Activated naive CD4-positive, alpha-beta T cell treated with anti-CD3 and anti-CD28 coated beads, Interleukin-2, amount 50 U/mL, for 72 hours (primary cell): Measurements from ENCODE around the gene WFDC9. TPM values are rescaled to one million over a fixed set of nuclear protein-coding genes. Genes with fewer than 3 reads are reported as not detected.
"Not testable (repeated sequence)": the region's sequence is repeated elsewhere in the genome, so short reads cannot be mapped to it uniquely, and the experiment has no call there.

Experiments used
- ATAC-seq, 2 donors: fragments of 150-1000 bp; cut with Tn5 transposase; 2 replicates each; pipeline ENCODE4 v1.10.0; 2021; ENCODE audit warnings: mild to moderate bottlenecking in 2 of 2, moderate library complexity in 2 of 2
- DNase-seq, 2 donors: peaks; one replicate each; pipeline ENCODE4 v3.0.0; 2021 to 2022; ENCODE audit warnings: low spot score in 2 of 2
- H3K27ac Mint-ChIP-seq, 2 donors: one replicate each; pipeline ENCODE4 v1.8.0; 2022; ENCODE audit warnings: mild to moderate bottlenecking in 2 of 2, mixed read lengths in 2 of 2
- H3K36me3 Mint-ChIP-seq, 2 donors: one replicate each; pipeline ENCODE4 v1.8.0; 2022; ENCODE audit warnings: mixed read lengths in 2 of 2
- H3K9me3 Mint-ChIP-seq, 2 donors: one replicate each; pipeline ENCODE4 v1.8.0; 2022; ENCODE audit warnings: mixed read lengths in 2 of 2
- total RNA-seq, 2 donors: library from RNA; stranded (reverse); gene quantifications; one replicate each; pipeline ENCODE4 v1.2.3, GENCODE V29; 2022

The WFDC9 gene
- total RNA-seq, 2 donors from 2014 or later = not detected

DNA sequence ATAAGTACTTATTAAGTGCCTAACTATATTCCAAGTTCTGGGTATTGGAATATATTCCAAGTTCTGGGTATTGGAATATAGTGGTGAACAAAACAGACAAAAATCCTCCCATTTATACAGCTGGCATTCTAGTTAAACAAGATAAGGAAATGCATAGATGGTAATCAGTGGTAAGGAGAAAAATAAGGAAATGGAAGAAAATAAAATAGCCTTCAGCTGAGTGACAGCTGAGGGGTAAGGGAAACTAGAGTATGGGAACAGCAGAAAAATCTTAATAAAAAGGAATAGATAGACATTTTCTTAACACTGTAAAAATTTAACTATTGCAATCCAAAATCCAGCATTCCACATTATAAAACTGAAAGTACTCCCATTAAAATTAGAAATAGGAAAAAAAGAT is 18.8 kb downstream of the WFDC9 start:
- H3K27ac Mint-ChIP-seq = no peak overlapping the region
- ATAC-seq (no peak), DNase-seq (no peak)
- peaks cover 3 to 11% of the 10 kb centered on the region in 2 donors for H3K9me3 Mint-ChIP-seq
- peaks cover 4 to 11% of the 10 kb centered on the region in 2 donors for H3K36me3 Mint-ChIP-seq

- H3K27ac Mint-ChIP-seq = no peak overlapping the region
- peaks cover 9 to 14% of the 10 kb centered on the region in 2 donors for H3K9me3 Mint-ChIP-seq
- H3K36me3 Mint-ChIP-seq = peaks cover 7 to 19% of the 10 kb centered on the region in 2 donors
- ATAC-seq (peak; percentile 94 to 98), DNase-seq (peak in 1 of 2 donors; percentile 42)
Measured at GRCh38 chr20:45611054-45611453, 20.0 kb downstream of the WFDC9 start.

- ATAC-seq = no peak
- peaks cover 15 to 22% of the 10 kb centered on the region in 2 donors for H3K9me3 Mint-ChIP-seq
- no peak for DNase-seq
- no peak overlapping the region for H3K27ac Mint-ChIP-seq
- H3K36me3 Mint-ChIP-seq = peaks cover 7 to 28% of the 10 kb centered on the region in 2 donors
Measured at GRCh38 chr20:45607810-45608209, 23.3 kb downstream of the WFDC9 start.

DNA sequence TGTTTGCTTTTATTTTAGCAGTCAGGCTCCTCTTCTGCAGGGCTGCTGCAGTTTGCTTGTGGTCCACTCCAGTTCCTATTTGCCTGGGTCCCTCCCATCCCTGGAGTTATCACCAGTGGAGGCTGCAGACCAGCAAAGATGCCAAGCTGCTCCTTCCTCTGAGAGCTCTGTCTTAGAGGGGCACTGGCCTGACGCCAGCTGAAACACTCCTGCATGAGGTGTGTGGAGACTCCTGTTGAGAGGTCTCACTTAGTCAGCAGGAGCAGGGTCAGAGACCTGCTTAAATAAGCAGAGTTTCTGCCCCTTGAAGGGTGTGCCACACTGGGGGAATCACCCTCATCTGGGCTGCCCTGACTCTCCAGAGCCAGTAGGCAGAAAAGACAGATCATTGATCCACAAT is 35.8 kb downstream of the WFDC9 start:
- ATAC-seq (no peak), DNase-seq (no peak)
- Mint-ChIP-seq H3K9me3 (no peaks in the 10 kb centered on the region), H3K36me3 (no peaks in the 10 kb centered on the region), H3K27ac (peak overlapping the region in 1 of 2 donors; percentile 1)

DNA sequence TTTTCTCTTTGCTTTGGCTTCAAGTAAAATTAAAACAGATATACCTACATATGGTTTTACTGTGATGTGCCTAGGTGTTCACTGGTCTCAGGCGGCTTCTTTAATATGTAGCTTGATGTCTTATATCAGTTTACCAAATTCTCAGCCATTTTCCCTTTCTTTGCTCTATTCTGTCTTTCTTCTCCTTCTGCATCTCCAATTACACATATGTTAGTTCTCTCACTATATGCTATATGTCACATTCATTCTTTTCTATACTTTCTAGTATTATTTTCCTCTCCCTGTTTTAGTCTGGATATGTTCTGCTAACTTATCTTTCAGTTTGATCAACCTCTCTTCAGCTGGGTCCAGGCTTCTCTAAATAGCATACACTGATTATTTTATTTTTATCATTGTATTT is 37.6 kb downstream of the WFDC9 start:
- no peak for DNase-seq
- no peak for ATAC-seq
- Mint-ChIP-seq H3K27ac (no peak overlapping the region), H3K9me3 (no peaks in the 10 kb centered on the region), H3K36me3 (no peaks in the 10 kb centered on the region)

DNA sequence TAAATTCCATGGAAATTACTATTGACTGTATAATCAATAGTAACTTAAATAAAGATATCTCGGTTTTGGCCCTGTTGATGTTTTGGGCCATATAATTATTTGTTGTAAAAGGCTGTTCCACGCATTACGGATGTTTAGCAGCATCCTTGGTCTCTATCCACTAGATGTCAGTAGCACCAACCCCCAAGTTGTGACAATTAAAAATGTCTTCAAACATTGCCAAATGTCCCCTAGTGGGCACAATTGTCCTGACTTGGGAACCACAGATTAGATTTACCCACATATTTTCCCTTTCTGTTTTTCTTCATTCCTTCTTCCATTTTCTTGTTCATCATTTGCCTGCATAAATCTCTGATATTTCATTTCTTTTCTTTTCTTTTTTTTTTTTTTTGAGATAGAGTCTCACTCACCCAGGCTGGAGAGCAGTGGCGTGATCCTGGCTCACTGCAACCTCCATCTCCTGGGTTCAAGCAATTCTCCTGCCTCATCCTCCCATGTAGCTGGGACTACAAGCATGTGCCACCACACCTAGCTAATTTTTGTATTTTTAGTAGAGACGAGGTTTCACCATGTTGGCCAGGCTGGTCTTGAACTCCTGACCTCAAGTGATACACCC is 38.4 kb downstream of the WFDC9 start:
- H3K9me3 Mint-ChIP-seq = no peaks in the 10 kb centered on the region
- no peak overlapping the region for H3K27ac Mint-ChIP-seq
- ATAC-seq = peak; percentile 44 to 74
- H3K36me3 Mint-ChIP-seq = no peaks in the 10 kb centered on the region
- peak in 1 of 2 donors; percentile 31 for DNase-seq

DNA sequence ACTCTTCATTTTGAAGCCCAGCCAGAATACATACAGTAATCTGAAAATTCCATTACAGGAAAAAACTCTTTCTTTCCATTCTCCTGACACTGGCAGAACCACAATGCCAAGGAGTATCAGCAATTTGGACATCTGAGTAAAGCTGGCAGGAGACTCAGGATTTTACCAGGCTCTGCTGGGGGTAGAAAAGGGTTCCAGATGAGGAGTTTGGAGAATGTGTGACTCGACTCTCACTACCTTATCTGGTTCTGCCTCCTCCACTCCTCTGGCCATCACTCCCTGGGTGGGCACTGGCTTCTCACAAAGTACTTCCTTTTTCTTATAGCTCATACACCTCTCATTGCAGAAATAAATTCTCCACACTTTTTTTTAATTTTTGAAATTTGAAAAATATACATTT is 41.4 kb downstream of the WFDC9 start:
- no peaks in the 10 kb centered on the region for H3K9me3 Mint-ChIP-seq
- DNase-seq (no peak), ATAC-seq (no peak)
- no peaks in the 10 kb centered on the region for H3K36me3 Mint-ChIP-seq
- H3K27ac Mint-ChIP-seq = no peak overlapping the region

DNA sequence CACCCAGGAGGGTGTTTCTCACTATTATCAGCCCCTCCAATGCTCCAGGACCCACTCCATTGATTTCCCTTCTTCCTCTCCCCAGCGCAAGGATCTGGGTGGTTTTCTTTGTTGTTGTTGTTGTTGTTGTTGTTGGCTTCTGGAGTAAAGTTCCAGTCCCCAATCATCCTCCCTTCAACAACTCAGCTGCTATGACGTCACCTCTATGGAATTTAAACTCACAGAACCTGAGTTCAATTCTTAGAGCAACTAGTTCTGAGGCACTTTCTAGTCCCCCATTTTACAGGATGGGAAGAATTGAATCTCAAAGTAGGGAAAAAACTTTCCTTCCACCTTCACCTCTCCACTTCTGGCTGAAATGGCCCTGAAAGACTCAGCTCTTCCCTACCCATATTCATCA is 42.3 kb downstream of the WFDC9 start:
- no peak for DNase-seq
- no peak for ATAC-seq
- no peak overlapping the region for H3K27ac Mint-ChIP-seq
- H3K9me3 Mint-ChIP-seq = no peaks in the 10 kb centered on the region
- no peaks in the 10 kb centered on the region for H3K36me3 Mint-ChIP-seq

- not testable (repeated sequence) for ATAC-seq, H3K9me3 Mint-ChIP-seq, H3K36me3 Mint-ChIP-seq, H3K27ac Mint-ChIP-seq, DNase-seq
Measured at GRCh38 chr20:45585986-45586385, 45.1 kb downstream of the WFDC9 start.

GRCh38 chr20:45584294-45584693 is 46.8 kb downstream of the WFDC9 start:
- ATAC-seq, DNase-seq, H3K27ac Mint-ChIP-seq, H3K36me3 Mint-ChIP-seq, H3K9me3 Mint-ChIP-seq: not testable (repeated sequence)

GRCh38 chr20:45583502-45583901 is 47.6 kb downstream of the WFDC9 start:
- H3K36me3 Mint-ChIP-seq = no peaks in the 10 kb centered on the region
- ATAC-seq (no peak), DNase-seq (no peak)
- no peak overlapping the region for H3K27ac Mint-ChIP-seq
- no peaks in the 10 kb centered on the region for H3K9me3 Mint-ChIP-seq

DNA sequence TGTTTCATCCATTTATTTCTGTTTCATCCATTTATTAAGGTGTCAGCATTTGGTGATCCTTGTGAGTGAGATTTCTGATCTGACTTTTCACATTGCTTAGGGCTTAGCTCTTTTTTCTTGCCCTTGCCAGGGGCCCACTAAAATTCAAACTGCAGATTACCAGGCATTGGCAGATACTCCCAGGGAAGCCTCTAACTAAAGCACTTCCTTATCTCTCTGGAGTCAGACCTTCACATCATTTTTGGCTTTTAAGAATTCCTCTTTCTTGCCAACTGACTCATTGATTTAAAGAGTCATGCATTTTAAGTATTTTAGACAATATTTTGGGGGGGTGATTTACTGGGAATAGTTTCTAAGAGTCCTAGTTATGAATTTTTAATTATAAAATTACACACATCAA is 49.4 kb downstream of the WFDC9 start:
- no peak overlapping the region for H3K27ac Mint-ChIP-seq
- DNase-seq = no peak
- H3K9me3 Mint-ChIP-seq = no peaks in the 10 kb centered on the region
- ATAC-seq = no peak
- no peaks in the 10 kb centered on the region for H3K36me3 Mint-ChIP-seq

- ATAC-seq = no peak
- Mint-ChIP-seq H3K27ac (no peak within 1 kb of the TSS), H3K9me3 (no peaks in the 10 kb centered on the region), H3K36me3 (no peaks in the 10 kb centered on the region)
- no peak for DNase-seq
Measured at GRCh38 chr20:45579184-45579583, 51.9 kb downstream of the WFDC9 start, which contains the start of gene WFDC8. TSS of gene WFDC8 (minus strand) at chr20:45579284. CDS start at chr20:45579247, 37 bp downstream.

DNA sequence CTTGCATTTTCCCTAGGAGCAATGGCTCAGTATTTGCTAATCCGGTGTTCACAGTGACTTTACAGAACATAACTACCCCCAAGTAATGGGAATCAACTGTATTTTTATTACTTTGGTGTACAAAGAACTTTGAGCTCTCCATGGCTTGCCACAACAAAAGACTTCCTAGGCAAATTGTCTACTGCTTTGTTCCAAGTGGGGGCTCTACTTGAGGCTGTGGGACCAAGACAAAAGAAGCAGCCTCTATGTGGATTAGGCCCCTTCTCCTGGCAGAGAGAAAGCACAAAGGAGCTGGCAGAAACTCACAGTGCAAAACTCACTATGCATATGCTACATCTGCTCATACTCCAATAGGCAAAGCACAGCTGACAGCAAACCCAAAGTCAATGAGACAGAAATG is 52.9 kb downstream of the WFDC9 start:
- no peaks in the 10 kb centered on the region for H3K9me3 Mint-ChIP-seq
- no peak for DNase-seq
- ATAC-seq = no peak

DNA sequence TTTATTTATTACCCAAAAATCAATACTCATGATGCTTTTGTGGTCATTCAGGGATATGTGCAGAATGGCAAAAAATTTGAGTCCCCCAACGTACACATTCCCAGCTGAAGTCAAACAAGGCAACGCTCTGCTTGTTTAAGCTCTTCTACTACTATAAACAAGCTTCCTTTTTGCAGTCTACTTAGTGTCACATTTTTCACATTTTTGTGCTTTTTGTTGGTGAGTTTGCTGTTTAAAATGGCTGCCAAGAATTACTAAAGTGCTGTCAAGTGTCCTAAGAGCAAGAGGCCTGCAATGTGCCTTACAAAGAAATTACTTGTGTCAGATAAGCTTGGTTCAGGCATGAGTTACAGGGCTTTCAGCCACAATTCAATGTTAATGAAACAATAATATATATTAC is 54.1 kb downstream of the WFDC9 start:
- H3K27ac Mint-ChIP-seq = no peak overlapping the region
- no peaks in the 10 kb centered on the region for H3K36me3 Mint-ChIP-seq
- DNase-seq = no peak
- no peak for ATAC-seq
- H3K9me3 Mint-ChIP-seq = no peaks in the 10 kb centered on the region

More for the DNA sequence above, 52.9 kb downstream of the WFDC9 start:
- no peaks in the 10 kb centered on the region for H3K36me3 Mint-ChIP-seq
- no peak overlapping the region for H3K27ac Mint-ChIP-seq

DNA sequence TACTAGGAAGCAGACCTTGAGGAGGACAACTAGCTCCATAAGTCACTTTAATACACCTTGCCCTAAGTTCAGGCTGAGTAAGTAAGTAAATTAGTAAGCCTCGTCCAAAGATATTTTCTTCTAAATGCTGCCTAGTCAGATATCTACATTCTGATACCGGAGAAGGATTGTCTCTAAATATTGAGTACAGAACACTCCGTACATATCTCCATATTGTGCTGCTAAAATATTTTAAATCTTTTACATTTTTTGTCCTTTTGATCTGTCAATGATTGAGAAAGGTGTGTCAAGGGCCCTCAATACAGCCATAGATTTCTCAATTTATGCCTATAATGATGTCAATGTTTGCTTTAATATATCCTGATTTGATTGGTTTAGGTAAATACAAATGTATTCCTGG is 55.2 kb downstream of the WFDC9 start:
- DNase-seq = no peak
- Mint-ChIP-seq H3K27ac (no peak overlapping the region), H3K36me3 (no peaks in the 10 kb centered on the region), H3K9me3 (no peaks in the 10 kb centered on the region)
- ATAC-seq = no peak

DNA sequence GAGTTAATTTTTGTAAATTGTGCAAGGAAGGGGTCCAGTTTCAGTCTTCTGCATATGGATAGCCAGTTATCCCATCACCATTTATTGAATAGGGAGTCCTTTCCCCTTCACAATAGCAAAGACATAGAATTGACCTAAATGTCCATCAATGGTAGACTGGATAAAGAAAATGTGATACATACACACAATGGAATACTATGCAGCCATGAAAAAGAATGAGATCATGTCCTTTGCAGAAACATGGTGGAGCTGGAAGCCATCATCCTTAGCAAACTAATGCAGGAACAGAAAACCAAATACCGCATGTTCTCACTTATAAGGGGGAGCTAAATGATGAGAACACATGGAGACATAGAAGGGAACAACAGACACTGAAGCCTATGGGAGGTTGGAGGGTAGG is 61.4 kb downstream of the WFDC9 start:
- H3K9me3 Mint-ChIP-seq, ATAC-seq, H3K27ac Mint-ChIP-seq, DNase-seq, H3K36me3 Mint-ChIP-seq: not testable (repeated sequence)

DNA sequence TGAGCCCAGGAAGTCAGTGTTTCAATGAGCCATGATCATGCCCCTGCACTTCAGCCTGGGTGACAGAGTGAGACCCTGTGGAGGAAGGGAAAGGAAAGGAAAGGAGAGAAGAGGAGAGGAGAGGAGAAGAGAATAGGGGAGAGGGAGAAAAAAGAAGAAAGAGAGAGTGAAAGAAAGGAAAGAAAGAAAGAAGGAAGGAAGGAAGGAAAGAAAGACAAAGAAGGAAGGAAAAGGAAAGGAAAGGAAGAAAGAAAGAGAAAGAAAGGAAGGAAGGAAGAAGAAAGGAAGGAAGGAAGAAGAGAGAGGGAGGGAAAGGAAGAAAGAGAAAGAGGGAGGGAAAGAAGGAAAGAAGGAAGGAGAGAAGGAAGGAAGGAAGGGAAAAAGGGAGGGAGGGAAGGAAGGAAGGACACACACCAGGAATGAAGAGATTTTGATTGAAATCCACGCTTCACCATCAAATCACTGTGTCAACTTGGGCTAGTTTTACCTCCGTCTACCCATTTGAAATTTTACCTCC is 66.3 kb downstream of the WFDC9 start:
- peaks cover 0 to 2% of the 10 kb centered on the region in 2 donors for H3K9me3 Mint-ChIP-seq
- ATAC-seq (no peak), DNase-seq (no peak)
- H3K36me3 Mint-ChIP-seq = no peaks in the 10 kb centered on the region
- no peak overlapping the region for H3K27ac Mint-ChIP-seq
